Measurements from ENCODE around the gene PCSK2. TPM values are rescaled to one million over a fixed set of nuclear protein-coding genes. Genes with fewer than 3 reads are reported as not detected.

PCSK2 gene
- total RNA-seq, 5 donors from 2014 or later (not counting 1 experiment from before 2014, with no cell fraction given) = not detected

- ATAC-seq (replicated peaks in 1 of 4) = no peak
- H3K9me3 Mint-ChIP-seq = no peaks in the 10 kb centered on the region
- POLR2A ChIA-PET = no interaction called here
- peaks cover 0 to 5% of the 10 kb centered on the region in 2 donors for H3K27me3 Mint-ChIP-seq
- DNase-seq = no peak
- no peaks in the 10 kb centered on the region for H3K9me3 ChIP-seq
- H3K36me3 Mint-ChIP-seq = no peaks in the 10 kb centered on the region
- WGBS (ENCODE audit: insufficient coverage) = 92% methylated on average over 6 of the region's 7 CpGs
- no peaks in the 10 kb centered on the region for H3K36me3 ChIP-seq (ENCODE audit: control insufficient read depth in 2 of 2, extremely low read depth in 1 of 2, insufficient read depth in 1 of 2, low read length in 1 of 2)
- CTCF ChIA-PET = no interaction called here
- peaks cover 0 to 5% of the 10 kb centered on the region in 2 experiments for H3K27me3 ChIP-seq (replicated peaks in 1 of 2; ENCODE audit: control insufficient read depth in 2 of 2, extremely low read depth in 1 of 2, insufficient read depth in 2 of 2, low read length in 1 of 2)
- H3K4me3 Mint-ChIP-seq = no peak overlapping the region
- H3K4me1 Mint-ChIP-seq = no peaks in the 10 kb centered on the region
- no peak overlapping the region for H3K4me3 ChIP-seq (ENCODE audit: control insufficient read depth in 1 of 2, extremely low read depth in 1 of 2, low read length in 1 of 2)
- no peaks in the 10 kb centered on the region for H3K4me1 ChIP-seq (ENCODE audit: control insufficient read depth in 1 of 2, extremely low read depth in 1 of 2, insufficient read depth in 2 of 2, low read length in 2 of 2)
- H3K27ac ChIP-seq (ENCODE audit: low read length) = no peak overlapping the region
- no peak overlapping the region for H3K27ac Mint-ChIP-seq
These were observed 263.7 kb downstream of the PCSK2 start for GRCh38 chr20:17490501-17490900.

DNA sequence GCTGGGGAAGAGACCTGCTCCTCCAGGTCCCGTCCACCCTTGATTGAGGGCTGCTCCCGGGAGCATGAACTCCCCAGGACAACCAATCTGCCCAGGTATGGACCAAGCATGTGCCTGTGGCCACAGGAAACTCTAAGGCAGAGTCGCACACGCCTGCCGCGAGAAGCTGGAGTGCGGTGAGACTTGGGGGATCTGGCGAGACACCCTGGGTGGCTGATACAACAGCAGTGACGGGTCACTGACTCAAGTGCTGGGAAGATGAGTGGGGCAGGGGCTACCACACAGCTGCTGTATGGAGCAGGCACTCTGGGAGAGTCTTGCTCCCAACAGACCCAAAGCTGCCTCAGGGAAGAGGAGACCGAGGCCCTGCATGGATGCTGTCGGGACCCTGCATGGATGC is 264.2 kb downstream of the PCSK2 start:
- Histone ChIP-seq H3K9me3 (no peaks in the 10 kb centered on the region), H3K4me1 (ENCODE audit: control insufficient read depth in 1 of 2, extremely low read depth in 1 of 2, insufficient read depth in 2 of 2, low read length in 2 of 2) (no peaks in the 10 kb centered on the region), H3K27ac (ENCODE audit: low read length) (no peak overlapping the region), H3K4me3 (ENCODE audit: control insufficient read depth in 1 of 2, extremely low read depth in 1 of 2, low read length in 1 of 2) (no peak overlapping the region), H3K36me3 (ENCODE audit: control insufficient read depth in 2 of 2, extremely low read depth in 1 of 2, insufficient read depth in 1 of 2, low read length in 1 of 2) (no peaks in the 10 kb centered on the region), H3K27me3 (replicated peaks in 1 of 2; ENCODE audit: control insufficient read depth in 2 of 2, extremely low read depth in 1 of 2, insufficient read depth in 2 of 2, low read length in 1 of 2) (peaks cover 0 to 10% of the 10 kb centered on the region in 2 experiments)
- CTCF ChIA-PET = no interaction called here
- POLR2A ChIA-PET = no interaction called here
- no peaks in the 10 kb centered on the region for H3K4me1 Mint-ChIP-seq
- H3K36me3 Mint-ChIP-seq = no peaks in the 10 kb centered on the region
- no peak for DNase-seq
- no peak overlapping the region for H3K4me3 Mint-ChIP-seq
- ATAC-seq (replicated peaks in 1 of 4) = no peak
- no peak overlapping the region for H3K27ac Mint-ChIP-seq
- 87% methylated on average over 11 of the region's 11 CpGs for WGBS (ENCODE audit: insufficient coverage)
- H3K9me3 Mint-ChIP-seq = no peaks in the 10 kb centered on the region
- peaks cover 0 to 4% of the 10 kb centered on the region in 2 donors for H3K27me3 Mint-ChIP-seq

- Mint-ChIP-seq H3K4me1 (no peaks in the 10 kb centered on the region), H3K27ac (no peak overlapping the region), H3K4me3 (no peak overlapping the region), H3K36me3 (no peaks in the 10 kb centered on the region), H3K9me3 (no peaks in the 10 kb centered on the region), H3K27me3 (peaks cover 0 to 2% of the 10 kb centered on the region in 2 donors)
- no peak overlapping the region for H3K27ac ChIP-seq (ENCODE audit: low read length)
- CTCF ChIA-PET = no interaction called here
- peaks cover 0 to 10% of the 10 kb centered on the region in 2 experiments for H3K27me3 ChIP-seq (replicated peaks in 1 of 2; ENCODE audit: control insufficient read depth in 2 of 2, extremely low read depth in 1 of 2, insufficient read depth in 2 of 2, low read length in 1 of 2)
- H3K4me3 ChIP-seq (ENCODE audit: control insufficient read depth in 1 of 2, extremely low read depth in 1 of 2, low read length in 1 of 2) = no peak overlapping the region
- 69% methylated on average over 4 of the region's 4 CpGs for WGBS (ENCODE audit: insufficient coverage)
- no peak for DNase-seq
- no peak for ATAC-seq (replicated peaks in 1 of 4)
- no peaks in the 10 kb centered on the region for H3K9me3 ChIP-seq
- no peaks in the 10 kb centered on the region for H3K36me3 ChIP-seq (ENCODE audit: control insufficient read depth in 2 of 2, extremely low read depth in 1 of 2, insufficient read depth in 1 of 2, low read length in 1 of 2)
- no peaks in the 10 kb centered on the region for H3K4me1 ChIP-seq (ENCODE audit: control insufficient read depth in 1 of 2, extremely low read depth in 1 of 2, insufficient read depth in 2 of 2, low read length in 2 of 2)
- POLR2A ChIA-PET = no interaction called here
These were observed 264.6 kb downstream of the PCSK2 start for GRCh38 chr20:17491488-17491887.

DNA sequence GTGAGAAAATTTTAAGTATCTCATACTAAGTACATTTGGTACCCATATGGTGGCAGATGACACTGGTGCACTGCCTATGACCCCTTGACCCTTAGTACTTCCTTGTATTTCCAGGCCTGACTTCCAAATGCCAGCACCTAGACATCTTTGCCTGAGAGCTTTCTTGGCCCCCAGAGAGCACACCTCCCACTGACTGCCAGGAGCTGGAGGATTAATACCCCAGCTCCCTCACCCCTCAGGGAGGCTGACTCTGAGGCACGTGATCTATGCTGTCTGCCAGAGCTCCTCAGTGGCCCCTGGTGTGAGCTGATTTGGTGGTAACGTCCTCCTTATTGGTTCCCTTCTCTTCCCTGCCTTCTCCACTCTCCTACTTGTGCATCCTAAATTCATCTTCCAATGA is 266.3 kb downstream of the PCSK2 start:
- no peak overlapping the region for H3K27ac Mint-ChIP-seq
- H3K36me3 Mint-ChIP-seq = no peaks in the 10 kb centered on the region
- DNase-seq (no peak), ATAC-seq (replicated peaks in 1 of 4) (no peak)
- H3K4me1 Mint-ChIP-seq = no peaks in the 10 kb centered on the region
- Histone ChIP-seq H3K27me3 (replicated peaks in 1 of 2; ENCODE audit: control insufficient read depth in 2 of 2, extremely low read depth in 1 of 2, insufficient read depth in 2 of 2, low read length in 1 of 2) (peaks cover 0 to 10% of the 10 kb centered on the region in 2 experiments), H3K27ac (ENCODE audit: low read length) (no peak overlapping the region), H3K4me1 (ENCODE audit: control insufficient read depth in 1 of 2, extremely low read depth in 1 of 2, insufficient read depth in 2 of 2, low read length in 2 of 2) (no peaks in the 10 kb centered on the region), H3K9me3 (no peaks in the 10 kb centered on the region), H3K4me3 (ENCODE audit: control insufficient read depth in 1 of 2, extremely low read depth in 1 of 2, low read length in 1 of 2) (no peak overlapping the region), H3K36me3 (ENCODE audit: control insufficient read depth in 2 of 2, extremely low read depth in 1 of 2, insufficient read depth in 1 of 2, low read length in 1 of 2) (no peaks in the 10 kb centered on the region)
- WGBS (ENCODE audit: insufficient coverage) = 82% methylated on average over 2 of the region's 2 CpGs
- no peaks in the 10 kb centered on the region for H3K9me3 Mint-ChIP-seq
- ChIA-PET POLR2A (no interaction called here), CTCF (no interaction called here)
- H3K27me3 Mint-ChIP-seq = no peaks in the 10 kb centered on the region
- no peak overlapping the region for H3K4me3 Mint-ChIP-seq

- H3K9me3 ChIP-seq = no peaks in the 10 kb centered on the region
- ChIA-PET CTCF (interaction anchor here in 1 of 2 donors (0.6 kb wide), 1 partner anchor 515 kb away, joined by 4 read pairs; no protein-coding TSS in a partner anchor), POLR2A (no interaction called here)
- DNase-seq (no peak), ATAC-seq (replicated peaks in 1 of 4) (no peak)
- H3K27me3 Mint-ChIP-seq = no peaks in the 10 kb centered on the region
- H3K36me3 ChIP-seq (ENCODE audit: control insufficient read depth in 2 of 2, extremely low read depth in 1 of 2, insufficient read depth in 1 of 2, low read length in 1 of 2) = no peaks in the 10 kb centered on the region
- H3K4me1 ChIP-seq (ENCODE audit: control insufficient read depth in 1 of 2, extremely low read depth in 1 of 2, insufficient read depth in 2 of 2, low read length in 2 of 2) = no peaks in the 10 kb centered on the region
- H3K27ac ChIP-seq (ENCODE audit: low read length) = no peak overlapping the region
- no peak overlapping the region for H3K27ac Mint-ChIP-seq
- no peak overlapping the region for H3K4me3 ChIP-seq (ENCODE audit: control insufficient read depth in 1 of 2, extremely low read depth in 1 of 2, low read length in 1 of 2)
- H3K4me1 Mint-ChIP-seq = no peaks in the 10 kb centered on the region
- H3K9me3 Mint-ChIP-seq = no peaks in the 10 kb centered on the region
- H3K4me3 Mint-ChIP-seq = no peak overlapping the region
- no peaks in the 10 kb centered on the region for H3K36me3 Mint-ChIP-seq
- H3K27me3 ChIP-seq (replicated peaks in 1 of 2; ENCODE audit: control insufficient read depth in 2 of 2, extremely low read depth in 1 of 2, insufficient read depth in 2 of 2, low read length in 1 of 2) = peaks cover 0 to 10% of the 10 kb centered on the region in 2 experiments
- 92% methylated on average over 5 of the region's 7 CpGs for WGBS (ENCODE audit: insufficient coverage)
These were observed 267.4 kb downstream of the PCSK2 start for GRCh38 chr20:17494201-17494600.

- WGBS (ENCODE audit: insufficient coverage) = 86% methylated on average over 9 of the region's 9 CpGs
- Mint-ChIP-seq H3K36me3 (no peaks in the 10 kb centered on the region), H3K4me3 (no peak overlapping the region), H3K4me1 (no peaks in the 10 kb centered on the region), H3K9me3 (no peaks in the 10 kb centered on the region), H3K27ac (no peak overlapping the region), H3K27me3 (no peaks in the 10 kb centered on the region)
- ChIA-PET CTCF (interaction anchor here in 1 of 2 donors (0.5 kb wide), 1 partner anchor 9 kb away, joined by 6 read pairs; no protein-coding TSS in a partner anchor), POLR2A (no interaction called here)
- Histone ChIP-seq H3K36me3 (ENCODE audit: control insufficient read depth in 2 of 2, extremely low read depth in 1 of 2, insufficient read depth in 1 of 2, low read length in 1 of 2) (no peaks in the 10 kb centered on the region), H3K4me3 (ENCODE audit: control insufficient read depth in 1 of 2, extremely low read depth in 1 of 2, low read length in 1 of 2) (no peak overlapping the region), H3K4me1 (ENCODE audit: control insufficient read depth in 1 of 2, extremely low read depth in 1 of 2, insufficient read depth in 2 of 2, low read length in 2 of 2) (no peaks in the 10 kb centered on the region), H3K27ac (ENCODE audit: low read length) (no peak overlapping the region), H3K27me3 (replicated peaks in 1 of 2; ENCODE audit: control insufficient read depth in 2 of 2, extremely low read depth in 1 of 2, insufficient read depth in 2 of 2, low read length in 1 of 2) (peaks cover 0 to 8% of the 10 kb centered on the region in 2 experiments), H3K9me3 (no peaks in the 10 kb centered on the region)
- ATAC-seq (replicated peaks in 1 of 4) (no peak), DNase-seq (no peak)
These were observed 269.0 kb downstream of the PCSK2 start for GRCh38 chr20:17495826-17496225.

Measured in T-cell (primary cell).